Measurements from ENCODE around the gene PROZ.

PROZ gene

DNA sequence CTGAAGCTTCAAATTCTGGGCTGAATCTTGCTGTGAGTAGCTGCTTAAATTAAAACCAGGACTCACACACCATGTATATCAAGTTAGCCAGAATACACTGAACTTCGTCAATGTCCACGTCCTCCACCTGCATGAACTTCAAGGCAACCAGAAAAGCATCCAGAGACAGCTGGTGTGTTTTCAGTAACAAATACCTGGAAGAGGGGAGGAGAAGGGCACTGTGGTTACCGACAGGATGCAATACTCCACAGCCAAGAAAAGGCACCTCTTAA, 20.4 kb downstream of the PROZ start:
- no peak for DNase-seq (ENCODE audit: low read depth in 2 of 2)

DNA sequence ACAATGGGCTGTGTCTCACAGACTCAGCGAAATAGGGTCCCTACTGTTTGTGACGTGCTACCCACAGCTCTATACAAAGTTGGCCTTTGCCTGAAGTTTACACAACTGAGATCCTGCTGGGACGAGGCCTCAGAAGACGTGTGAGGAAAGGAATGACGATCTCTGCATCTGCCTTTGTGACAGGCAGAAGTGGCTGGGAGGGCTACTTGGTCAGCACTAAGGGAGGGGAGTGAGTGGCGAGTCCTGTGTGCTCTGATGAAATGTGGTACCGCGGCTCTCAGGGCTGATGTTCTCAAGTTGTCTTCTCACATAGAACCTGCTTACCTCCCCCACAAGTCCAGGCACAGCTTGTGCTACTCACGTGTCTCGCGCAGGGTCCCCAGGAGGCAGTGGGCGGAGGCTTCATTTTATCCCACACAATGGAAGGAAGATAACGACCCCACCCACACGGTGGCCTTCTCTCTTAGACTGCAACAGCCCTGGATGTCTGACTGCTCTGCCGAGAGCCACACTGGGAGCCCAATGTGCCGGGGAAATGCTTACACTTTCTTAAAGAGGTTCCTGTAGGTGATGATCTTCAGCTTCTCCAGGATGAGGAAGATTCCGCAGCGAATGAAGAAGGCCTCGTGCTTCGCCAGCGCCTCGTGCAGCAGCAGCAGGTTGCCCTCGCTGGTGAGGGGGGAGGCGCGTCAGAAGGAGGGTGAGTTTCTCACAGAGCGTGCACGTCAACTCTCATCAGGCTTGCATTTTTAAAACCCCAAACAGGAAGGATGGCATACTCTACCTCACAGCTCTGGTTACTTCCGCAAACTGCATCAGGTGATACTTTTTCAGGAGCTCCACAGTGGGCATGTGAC, 21.2 kb downstream of the PROZ start:
- DNase-seq (ENCODE audit: low read depth in 2 of 2) = no peak

DNA sequence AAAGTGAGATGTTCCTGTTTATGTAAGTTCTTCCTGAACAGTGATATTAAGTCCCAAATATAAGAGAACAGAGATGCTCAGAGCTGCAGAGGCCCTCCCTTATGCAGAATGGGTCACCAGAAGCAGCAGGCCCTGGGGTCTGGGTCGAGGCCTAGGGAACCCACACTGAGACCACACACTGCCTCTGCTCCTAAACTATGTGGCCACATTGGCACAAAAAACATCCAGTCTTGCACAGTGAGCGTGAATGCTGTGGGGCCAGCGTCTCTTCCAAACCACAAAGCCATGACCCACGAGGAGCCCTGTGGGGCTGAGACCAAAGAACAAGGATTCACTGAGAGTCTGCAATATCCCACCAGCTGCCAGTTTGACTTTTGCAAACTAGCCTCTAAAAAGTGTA, 23.6 kb downstream of the PROZ start:
- no peak for DNase-seq (ENCODE audit: low read depth in 2 of 2)

DNA sequence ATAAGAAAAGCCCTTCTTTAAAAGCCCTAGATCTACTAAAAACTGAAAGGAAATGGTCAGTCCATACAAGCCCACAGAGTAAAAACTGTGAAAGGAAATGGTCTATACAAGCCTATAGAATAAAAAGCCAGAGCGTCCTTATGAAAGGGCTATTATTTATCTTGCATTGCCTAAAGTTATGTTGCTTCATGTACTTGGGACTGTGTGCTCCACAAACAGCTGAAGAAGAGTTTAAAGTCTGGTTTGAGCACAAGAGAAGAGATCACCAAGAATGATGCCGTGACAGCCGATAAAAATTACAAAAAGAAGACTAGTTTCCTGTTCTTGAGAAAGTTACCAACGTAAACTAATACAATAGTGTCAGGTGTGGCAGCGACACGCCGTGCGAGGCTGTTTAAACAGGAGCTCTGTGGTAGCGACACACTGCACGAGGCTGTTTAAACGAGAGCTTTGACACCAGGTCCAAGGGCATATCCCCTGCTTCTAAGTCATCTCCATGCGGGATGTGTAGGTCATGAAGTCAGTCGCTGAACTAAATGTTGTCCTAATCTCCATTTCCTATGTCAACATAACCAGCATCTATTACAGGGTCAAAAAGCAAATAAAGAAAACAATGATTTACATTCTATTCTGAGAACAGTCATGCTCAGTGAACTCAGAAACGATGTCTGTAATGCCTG, 25.1 kb downstream of the PROZ start:
- no peak for DNase-seq (ENCODE audit: low read depth in 2 of 2)

DNA sequence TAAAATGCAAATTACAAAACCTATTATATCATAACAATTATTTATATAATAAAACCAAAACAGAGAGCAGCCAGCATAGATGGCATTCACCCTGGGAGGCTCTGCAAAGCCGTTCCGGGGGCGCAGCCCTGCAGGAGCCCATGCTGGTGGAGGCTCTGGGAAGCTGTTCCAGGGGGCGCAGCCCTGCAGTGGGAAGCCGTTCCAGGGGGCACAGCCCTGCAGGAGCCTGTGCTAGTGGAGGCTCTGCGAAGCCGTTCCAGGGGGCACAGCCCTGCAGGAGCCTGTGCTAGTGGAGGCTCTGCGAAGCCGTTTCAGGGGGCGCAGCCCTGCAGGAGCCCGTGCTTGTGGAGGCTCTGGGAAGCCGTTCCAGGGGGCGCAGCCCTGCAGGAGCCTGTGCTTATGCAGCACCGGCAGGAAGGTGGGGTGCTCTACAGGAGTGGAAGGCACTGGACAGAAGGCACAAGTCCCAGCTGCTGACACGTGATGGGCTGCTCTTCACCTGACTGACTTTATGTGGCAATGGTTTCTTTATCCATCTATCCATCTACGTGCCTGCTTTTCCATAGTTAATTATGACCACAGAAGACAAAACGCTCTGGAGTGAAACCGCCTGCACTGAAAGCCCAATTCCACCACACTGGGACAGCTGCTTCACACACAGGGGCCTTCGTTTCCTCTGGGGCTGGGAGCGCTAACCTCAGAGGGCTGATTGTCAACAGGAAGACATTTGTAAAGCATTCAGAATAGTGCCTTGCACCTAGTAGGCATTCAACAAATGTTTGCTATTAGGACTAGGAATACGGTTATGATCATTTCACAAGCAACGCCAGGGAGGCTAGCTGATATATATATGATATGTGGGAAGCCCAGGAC, 26.4 kb downstream of the PROZ start:
- no peak for DNase-seq (ENCODE audit: low read depth in 2 of 2)

DNA sequence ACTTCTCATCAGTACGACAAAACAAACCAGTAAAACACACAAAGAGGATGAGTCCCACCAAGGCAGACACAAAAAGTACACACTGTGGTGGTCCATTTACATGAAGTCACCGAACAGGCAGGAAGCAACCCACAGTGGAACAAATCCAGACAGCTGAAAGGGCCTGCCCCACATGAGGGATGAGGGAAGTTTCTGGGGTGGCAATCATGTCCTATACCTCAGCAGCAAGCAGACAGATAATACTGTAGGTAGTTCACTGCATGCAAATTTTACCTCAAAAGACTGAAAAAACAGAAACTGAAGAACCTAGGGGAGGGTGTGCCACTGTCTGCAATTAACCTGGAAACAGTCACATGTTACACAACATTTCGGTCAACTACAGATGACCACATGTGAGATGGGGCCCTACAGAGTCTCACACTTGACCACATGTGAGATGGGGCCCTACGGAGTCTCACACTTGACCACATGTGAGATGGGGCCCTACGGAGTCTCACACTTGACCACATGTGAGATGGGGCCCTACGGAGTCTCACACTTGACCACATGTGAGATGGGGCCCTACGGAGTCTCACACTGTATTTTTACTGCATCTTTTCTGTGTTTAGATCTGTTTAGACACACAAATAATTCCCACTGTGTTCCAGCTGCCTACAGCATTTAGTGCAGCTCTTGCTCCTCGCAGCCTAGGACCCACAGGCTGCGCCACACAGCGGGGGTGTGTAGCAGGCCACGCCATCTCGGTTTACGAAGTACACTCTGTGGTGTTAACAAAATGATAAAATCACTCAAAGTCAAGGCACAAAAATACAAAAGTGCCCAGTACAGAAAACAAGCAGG, 27.8 kb downstream of the PROZ start:
- DNase-seq (ENCODE audit: low read depth in 2 of 2) = no peak

DNA sequence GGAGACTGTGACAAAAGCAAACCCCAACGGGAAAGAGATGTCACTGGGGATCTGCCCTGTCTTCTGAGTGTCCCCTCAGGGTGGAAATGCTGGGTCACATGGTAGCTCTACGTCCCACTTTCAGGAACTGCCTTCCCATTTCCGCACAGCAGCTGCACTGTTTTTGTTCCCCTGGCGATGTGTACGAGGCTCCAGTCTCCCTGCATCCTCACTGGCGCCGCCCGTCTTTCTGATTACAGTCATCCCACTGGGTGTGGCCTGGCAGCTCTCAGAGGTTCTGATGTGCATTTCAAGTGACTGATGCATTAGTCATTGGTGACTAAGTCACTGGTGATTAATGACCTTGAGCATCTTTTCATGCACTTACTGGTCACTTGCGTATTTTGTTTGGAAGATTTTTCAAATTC, 28.8 kb downstream of the PROZ start:
- no peak for DNase-seq (ENCODE audit: low read depth in 2 of 2)

DNA sequence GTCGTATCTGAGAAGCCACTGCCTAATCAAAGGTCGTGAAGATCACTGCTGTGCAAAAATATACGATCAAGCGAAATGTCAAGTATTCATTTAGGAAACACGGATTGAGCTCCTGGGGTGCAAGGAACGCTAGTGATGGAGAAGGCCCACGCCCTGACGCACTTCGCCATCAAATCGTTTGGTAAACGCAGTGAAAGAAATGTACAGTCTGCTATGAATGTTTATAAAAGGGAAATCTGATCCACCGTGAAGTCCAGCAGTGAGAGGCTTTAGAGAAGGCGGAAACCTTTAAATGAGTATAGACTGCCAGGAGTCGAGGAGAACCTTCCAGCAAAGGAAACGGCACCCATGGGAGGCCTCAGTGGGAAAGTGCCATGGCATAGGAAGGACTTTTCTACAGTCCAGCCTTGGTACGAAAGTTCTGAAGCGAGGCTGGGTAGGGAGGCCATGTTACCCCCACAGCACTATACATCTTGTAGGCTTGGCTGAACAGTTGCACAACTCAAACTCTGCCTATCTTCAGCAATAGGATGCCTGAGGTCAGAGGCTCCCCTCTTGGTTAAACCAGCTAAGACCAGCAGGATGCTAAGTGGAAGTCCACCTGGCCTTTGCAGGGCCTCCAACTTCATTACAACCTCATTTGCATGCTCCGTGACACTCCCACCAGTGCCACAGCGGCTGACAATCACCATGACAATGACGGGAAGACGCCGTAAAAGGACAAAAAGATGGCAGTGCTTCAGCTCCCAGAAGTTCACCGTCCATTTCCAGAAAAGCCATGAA, 29.6 kb downstream of the PROZ start:
- DNase-seq (ENCODE audit: low read depth in 2 of 2) = no peak

DNA sequence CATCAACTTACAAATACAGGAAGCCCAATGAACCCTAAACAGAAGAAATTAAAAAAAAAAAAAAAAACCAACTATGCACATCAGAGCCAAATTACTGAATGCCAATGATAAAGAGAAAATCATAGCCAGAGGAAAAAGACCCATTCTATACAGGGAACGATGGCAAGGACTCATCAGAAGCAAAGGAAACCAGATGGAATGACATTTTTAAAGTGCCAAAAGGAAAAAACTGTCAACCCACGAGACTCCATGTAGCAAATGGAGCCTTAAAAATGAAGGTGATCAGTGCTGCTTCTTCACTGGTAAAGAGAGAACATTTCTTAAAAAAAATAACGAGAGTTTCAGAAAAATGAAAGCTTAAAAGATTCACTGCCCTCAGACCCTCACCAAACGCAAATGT, 31.7 kb downstream of the PROZ start:
- no peak for DNase-seq (ENCODE audit: low read depth in 2 of 2)

DNA sequence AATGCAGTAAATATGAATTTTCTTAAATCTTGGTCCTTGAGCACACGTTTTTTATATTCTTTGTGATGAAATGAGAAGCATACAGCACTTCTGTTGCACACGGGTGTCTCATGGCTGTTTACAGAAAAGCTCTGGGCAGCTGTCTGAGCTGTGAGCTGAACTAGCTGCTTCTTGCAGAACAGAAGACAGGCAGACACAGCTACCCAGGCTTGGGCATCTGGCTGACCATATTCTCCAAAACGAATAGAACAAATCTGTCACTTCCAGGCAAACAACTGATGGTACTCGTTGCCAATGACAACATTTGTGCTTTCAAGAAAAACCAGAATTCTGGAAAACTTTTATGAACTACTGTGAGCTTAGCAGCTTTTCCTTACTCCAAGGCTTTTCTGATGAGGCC, 33.8 kb downstream of the PROZ start:
- DNase-seq (ENCODE audit: low read depth in 2 of 2) = no peak

DNA sequence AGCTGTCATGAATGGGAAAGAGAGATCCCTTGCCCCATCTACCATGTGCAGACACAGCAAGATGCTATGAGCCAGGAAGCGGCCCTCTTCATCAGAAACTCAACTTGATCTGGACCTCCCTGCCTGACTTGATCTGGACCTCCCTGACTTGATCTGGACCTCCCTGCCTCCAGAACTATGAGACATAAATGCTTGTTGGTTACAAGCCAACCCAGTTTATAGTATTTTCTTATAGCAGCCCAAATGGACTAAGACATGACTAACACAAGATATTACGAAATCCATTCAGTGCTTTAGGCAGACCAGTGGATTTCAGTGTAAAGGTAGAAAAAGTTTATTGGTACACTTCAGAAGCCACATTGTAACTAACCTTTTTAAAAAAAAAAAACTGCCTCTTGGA, 34.5 kb downstream of the PROZ start:
- no peak for DNase-seq (ENCODE audit: low read depth in 2 of 2)

DNA sequence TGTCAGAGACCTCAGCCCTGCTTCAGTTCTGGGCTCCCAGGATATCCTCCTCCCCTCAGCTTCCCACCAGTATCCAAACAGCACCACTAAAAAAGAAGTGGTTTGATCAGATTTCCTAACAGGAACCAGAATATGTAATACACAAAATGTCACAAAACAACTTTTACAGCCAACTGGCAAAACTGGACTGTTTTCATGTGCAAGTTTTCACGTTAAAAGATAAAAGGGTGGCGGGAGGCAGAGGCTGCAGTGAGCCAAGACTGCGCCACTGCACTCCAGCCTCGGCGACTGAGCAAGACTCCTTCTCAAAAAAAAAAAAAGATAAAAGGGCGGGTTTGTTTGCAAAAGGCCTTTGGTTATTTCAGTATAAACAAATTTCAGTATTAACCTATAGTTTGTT, 36.9 kb downstream of the PROZ start:
- DNase-seq (ENCODE audit: low read depth in 2 of 2) = no peak

DNA sequence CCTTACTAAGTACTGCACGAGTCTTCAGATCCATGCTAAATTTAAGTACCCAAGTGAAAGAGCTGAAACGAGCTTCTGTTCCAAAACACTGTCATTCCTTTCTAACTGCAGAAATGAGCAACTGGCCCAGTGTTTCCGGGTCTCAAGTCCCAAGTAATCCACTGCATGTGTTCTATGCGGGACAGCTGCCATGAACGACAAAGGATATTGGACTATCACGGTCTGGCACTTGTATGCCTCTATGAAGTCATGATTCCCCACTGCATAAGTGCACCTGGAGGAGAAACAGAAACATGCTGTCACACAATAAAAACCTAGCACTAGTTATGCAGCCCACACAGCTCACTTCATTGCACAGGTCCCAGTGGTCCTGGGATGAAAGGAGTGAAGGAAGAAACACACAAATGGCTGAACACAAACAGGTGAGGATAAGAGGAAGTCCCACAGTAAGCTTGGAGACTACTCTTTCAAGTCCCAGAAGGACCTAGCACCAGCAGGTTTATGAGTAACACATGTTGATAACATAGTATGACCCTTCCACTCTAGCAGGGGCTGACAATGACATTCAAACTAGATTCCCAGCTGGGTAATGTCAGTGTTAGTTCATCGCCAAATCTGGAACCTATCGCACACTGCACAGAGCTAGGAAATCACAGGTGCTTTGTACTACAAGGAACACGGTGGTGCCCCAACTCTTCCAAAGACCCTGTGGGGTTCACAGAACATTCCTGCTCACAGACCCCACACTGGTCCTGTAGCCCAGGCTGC, 38.7 kb downstream of the PROZ start:
- no peak for DNase-seq (ENCODE audit: low read depth in 2 of 2)

DNA sequence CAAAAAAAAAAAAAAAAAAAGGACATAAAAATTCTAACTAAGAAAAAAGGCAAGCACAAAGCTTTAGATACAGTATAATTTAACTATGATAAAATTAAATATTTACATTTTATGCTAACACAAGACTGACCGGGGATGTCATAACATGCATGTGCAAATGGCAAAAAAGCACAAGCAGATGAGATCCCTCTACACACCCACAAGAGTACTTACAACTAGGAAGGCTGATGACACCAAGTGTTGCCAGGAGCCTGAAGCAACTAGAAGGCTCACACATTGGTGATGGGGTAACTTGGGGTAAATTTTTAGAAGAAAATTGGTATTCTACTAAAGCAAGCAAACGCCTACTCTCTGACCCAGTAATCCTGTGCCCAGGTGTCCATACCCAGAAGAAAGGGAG, 43.4 kb downstream of the PROZ start:
- DNase-seq (ENCODE audit: low read depth in 2 of 2) = no peak

DNA sequence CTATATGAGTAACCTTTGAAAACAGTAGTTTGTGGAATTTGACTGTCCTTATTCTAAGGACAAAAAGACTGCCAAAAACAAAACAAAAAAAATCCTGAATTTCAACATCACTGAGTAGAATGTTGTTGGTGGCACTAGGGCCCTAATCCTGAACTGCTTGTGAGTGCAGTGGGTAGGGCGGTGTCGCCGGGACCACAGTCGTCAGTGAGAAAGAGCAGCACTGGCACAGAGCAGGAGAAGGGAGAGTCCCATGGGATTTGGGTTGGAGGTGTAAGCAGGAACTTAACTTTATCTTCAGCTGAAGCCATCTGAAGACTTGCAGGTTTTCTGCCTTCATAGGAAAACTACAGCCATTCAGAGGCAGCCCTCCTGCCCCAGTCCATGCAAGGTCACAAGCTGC, 44.5 kb downstream of the PROZ start:
- no peak for DNase-seq (ENCODE audit: low read depth in 2 of 2)

DNA sequence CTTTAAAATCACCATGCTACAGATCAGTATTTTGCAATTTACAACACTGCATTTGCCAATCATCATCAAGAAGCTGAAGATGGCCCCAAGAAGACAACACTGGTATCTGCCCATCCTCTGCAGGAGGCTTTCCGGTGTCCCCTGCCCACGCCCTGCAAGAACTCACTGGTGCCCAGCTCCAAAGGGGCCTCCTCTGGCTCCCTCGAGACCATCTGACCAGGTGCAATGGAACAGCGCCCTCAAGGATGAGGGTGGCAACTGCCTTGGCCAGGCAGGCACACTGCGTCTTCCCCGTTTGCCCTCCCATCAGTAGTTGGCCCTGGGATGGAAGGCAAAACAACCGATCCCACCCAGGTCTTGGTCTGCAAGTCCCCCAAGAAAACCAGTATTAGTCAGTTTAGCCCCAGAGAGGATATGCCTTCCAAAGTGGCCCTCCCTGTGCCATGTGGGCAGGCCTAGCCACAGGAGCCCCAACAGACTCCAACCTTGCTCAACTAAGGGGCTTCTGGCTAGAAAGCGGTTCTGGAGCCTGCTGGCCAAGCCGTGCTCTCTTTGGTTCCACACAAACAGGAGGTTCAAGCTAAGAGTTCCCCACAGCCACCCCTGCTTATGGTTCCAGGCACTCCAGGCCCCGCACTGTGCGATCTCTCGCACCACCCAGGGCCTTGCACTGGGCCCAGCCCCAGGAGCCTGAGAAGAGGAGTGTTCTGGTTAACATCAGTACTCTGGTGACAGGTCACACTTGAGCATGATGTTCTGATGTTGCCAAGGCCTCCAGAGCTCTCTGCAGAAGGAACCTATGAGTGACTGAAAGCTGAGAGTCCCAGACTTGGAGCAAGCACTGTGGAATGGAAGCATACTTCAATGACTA, 45.3 kb downstream of the PROZ start:
- no peak for DNase-seq (ENCODE audit: low read depth in 2 of 2)

DNA sequence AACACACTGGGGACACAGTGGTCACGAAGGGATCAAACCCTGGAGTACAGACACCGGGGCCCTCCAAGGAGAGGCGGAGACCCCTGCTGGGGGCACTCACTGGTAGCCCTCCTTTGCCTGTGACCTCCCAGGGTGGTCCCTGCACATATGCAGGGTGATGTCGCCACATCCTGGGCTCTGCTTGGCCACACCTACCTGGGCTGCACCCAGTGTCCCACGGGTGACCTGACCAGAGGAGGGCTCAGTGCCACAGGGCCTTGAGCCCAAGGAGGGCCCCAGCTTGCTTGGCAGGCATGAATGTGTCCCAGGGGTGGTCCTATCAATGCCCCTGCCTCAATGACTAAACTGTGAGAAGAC, 45.9 kb downstream of the PROZ start:
- no peak for DNase-seq (ENCODE audit: low read depth in 2 of 2)

DNA sequence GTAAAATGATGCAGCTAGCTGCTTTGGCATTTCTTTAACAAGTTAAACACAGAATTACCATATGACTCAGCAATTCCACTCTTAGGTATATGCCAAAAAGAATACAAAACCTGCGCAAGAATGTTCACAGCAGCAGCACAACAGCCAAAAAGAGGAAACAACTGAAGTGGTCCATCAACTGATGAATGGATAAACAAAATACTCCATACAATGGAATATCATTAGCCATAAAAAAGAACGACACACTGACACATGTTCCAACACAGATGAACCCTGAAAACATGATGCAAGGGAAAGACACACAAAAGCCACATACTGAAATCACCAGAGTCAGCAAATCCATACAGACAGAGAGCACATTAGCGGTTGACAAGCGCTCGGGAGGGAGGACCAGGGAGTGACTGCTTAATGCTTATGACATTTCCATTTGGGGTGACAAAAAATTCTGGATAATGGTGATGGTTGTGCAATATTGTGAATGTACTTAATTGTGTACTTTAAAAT, 47.0 kb downstream of the PROZ start:
- DNase-seq (ENCODE audit: low read depth in 2 of 2) = no peak

DNA sequence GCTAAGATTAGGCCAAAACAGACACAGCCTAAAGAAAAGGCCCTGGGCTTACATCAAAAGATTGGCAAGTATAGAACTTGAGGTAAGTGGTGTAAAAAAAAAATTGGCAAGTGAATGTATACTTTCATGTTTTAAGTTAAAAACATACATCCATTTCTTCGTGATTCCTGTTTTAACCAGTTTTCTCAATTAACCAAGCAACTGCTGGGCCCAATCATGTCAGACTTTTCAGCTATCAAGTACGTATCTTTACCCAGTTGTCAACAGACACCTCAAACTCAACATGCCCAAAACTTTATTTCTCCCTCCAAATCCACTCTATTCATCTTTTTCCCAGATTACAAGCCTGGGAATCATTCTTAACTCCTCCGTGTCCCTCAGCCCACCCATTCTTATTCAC, 49.0 kb downstream of the PROZ start:
- DNase-seq (ENCODE audit: low read depth in 2 of 2) = no peak

Data from stimulated activated CD8-positive, alpha-beta memory T cell treated with anti-CD3 and anti-CD28 coated beads, Interleukin-2, amount 100 ng/mL, for 1 hour (primary cell).